ENCODE measurements around the gene BBIP1. TPM values are rescaled to one million over a fixed set of nuclear protein-coding genes. Genes with fewer than 3 reads are reported as not detected.

BBIP1 gene
- total RNA-seq, 1 donor from 2014 or later: 32.4 TPM

- Histone ChIP-seq H3K27ac (no peak overlapping the region), H3K9me3 (no peaks in the 10 kb centered on the region), H3K27me3 (ENCODE audit: low read depth) (no peaks in the 10 kb centered on the region), H3K4me1 (peaks cover 5% of the 10 kb centered on the region), H3K4me3 (no peak overlapping the region), H3K36me3 (no peaks in the 10 kb centered on the region)
- intact Hi-C loops (cut with DNase I): no loop called here
- DNase-seq (no peak), ATAC-seq (no peak)
- no peak for TF ChIP-seq CTCF (IDR thresholded peaks at IDR 0.05)
These were observed 38.6 kb upstream of the BBIP1 start for GRCh38 chr10:110957606-110958005.

- ATAC-seq (no peak), DNase-seq (no peak)
- H3K4me3 ChIP-seq: no peak overlapping the region
These were observed 32.4 kb upstream of the BBIP1 start for GRCh38 chr10:110951381-110951780.

GRCh38 chr10:110947061-110947595 lies 28.1 kb upstream of the BBIP1 start:
- intact Hi-C loops (cut with DNase I): no loop called here
- DNase-seq: no peak
- H3K9me3 ChIP-seq: no peaks in the 10 kb centered on the region
- H3K27ac ChIP-seq: no peak overlapping the region
- no peaks in the 10 kb centered on the region for H3K36me3 ChIP-seq
- no peaks in the 10 kb centered on the region for H3K27me3 ChIP-seq (ENCODE audit: low read depth)
- H3K4me3 ChIP-seq: no peak overlapping the region
- TF ChIP-seq CTCF (IDR thresholded peaks at IDR 0.05): no peak
- H3K4me1 ChIP-seq: peaks cover 10% of the 10 kb centered on the region
- ATAC-seq: no peak

More at GRCh38 chr10:110951381-110951780, 32.4 kb upstream of the BBIP1 start:
- Histone ChIP-seq H3K27ac (no peak overlapping the region), H3K9me3 (no peaks in the 10 kb centered on the region), H3K4me1 (no peaks in the 10 kb centered on the region), H3K36me3 (no peaks in the 10 kb centered on the region), H3K27me3 (ENCODE audit: low read depth) (no peaks in the 10 kb centered on the region)
- intact Hi-C loops (cut with DNase I): no loop called here
- no peak for TF ChIP-seq CTCF (IDR thresholded peaks at IDR 0.05)

- DNase-seq (no peak), ATAC-seq (no peak)
- no peaks in the 10 kb centered on the region for H3K9me3 ChIP-seq
- no peak overlapping the region for H3K27ac ChIP-seq
- no peak for TF ChIP-seq CTCF (IDR thresholded peaks at IDR 0.05)
- H3K36me3 ChIP-seq: no peaks in the 10 kb centered on the region
- intact Hi-C loops (cut with DNase I): no loop called here
- peaks cover 10% of the 10 kb centered on the region for H3K4me1 ChIP-seq
- no peaks in the 10 kb centered on the region for H3K27me3 ChIP-seq (ENCODE audit: low read depth)
- no peak overlapping the region for H3K4me3 ChIP-seq
These were observed 27.5 kb upstream of the BBIP1 start for GRCh38 chr10:110946496-110946895.

- no peak for TF ChIP-seq CTCF (IDR thresholded peaks at IDR 0.05)
- no peaks in the 10 kb centered on the region for H3K36me3 ChIP-seq
- H3K27ac ChIP-seq: no peak overlapping the region
- DNase-seq: no peak
- H3K4me1 ChIP-seq: peaks cover 10% of the 10 kb centered on the region
- H3K9me3 ChIP-seq: no peaks in the 10 kb centered on the region
- intact Hi-C loops (cut with DNase I): no loop called here
- no peaks in the 10 kb centered on the region for H3K27me3 ChIP-seq (ENCODE audit: low read depth)
- no peak overlapping the region for H3K4me3 ChIP-seq
- ATAC-seq: no peak
These were observed 25.9 kb upstream of the BBIP1 start for GRCh38 chr10:110944792-110945396.
